NCI-H1048 (cell line): ENCODE measurements around the gene KIF12.
A peak's percentile ranks its signal among the peaks of the same experiment; 100 is the strongest.
"Not testable (repeated sequence)": the region's sequence is repeated elsewhere in the genome, so short reads cannot be mapped to it uniquely, and the experiment has no call there.

ENCODE experiments used
- DNase-seq: peaks from one replicate; lab custom pipeline; 2025; lab: John Stamatoyannopoulos, UW

Gene KIF12

GRCh38 chr9:114084282-114085073 lies 14.6 kb downstream of the KIF12 start:
- no peak for DNase-seq

GRCh38 chr9:114083666-114084065 lies 15.4 kb downstream of the KIF12 start:
- no peak for DNase-seq

DNA sequence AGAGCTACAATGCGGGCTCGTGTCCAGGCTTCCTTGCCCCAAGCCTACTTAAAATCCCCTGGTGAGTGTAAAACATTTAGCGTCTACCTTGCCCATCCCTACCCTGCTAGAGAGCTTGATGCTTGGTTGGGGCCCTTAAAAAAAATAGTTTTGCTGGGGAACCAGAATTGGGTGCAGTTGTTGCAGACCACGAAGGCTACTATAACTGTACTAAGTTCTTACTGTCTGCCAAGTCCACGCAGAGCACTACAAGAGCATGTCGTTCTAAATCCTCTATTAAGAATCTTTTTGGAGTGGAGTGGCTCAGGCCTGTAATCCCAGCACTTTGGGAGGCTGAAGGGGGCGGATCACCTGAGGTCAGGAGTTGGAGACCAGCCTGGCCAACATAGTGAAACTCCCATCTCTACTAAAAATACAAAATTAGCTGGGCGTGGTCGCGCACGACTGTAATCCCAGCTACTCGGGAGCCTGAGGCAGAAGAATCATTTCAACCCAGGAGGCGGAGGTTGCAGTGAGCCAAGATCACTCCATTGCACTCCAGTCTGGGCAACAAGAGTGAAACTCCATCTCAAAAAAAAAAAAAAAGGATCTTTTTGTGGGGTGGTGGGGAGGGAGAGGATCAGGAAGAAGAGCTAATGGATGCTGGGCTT lies 16.2 kb downstream of the KIF12 start:
- DNase-seq: not testable (repeated sequence)

- peak; percentile 79 for DNase-seq
Observed at GRCh38 chr9:114082017-114082762, 16.9 kb downstream of the KIF12 start.

GRCh38 chr9:114081441-114082016 lies 17.6 kb downstream of the KIF12 start:
- no peak for DNase-seq

GRCh38 chr9:114080773-114081440 lies 18.2 kb downstream of the KIF12 start:
- no peak for DNase-seq

- no peak for DNase-seq
Observed at GRCh38 chr9:114080195-114080772, 18.8 kb downstream of the KIF12 start.

DNA sequence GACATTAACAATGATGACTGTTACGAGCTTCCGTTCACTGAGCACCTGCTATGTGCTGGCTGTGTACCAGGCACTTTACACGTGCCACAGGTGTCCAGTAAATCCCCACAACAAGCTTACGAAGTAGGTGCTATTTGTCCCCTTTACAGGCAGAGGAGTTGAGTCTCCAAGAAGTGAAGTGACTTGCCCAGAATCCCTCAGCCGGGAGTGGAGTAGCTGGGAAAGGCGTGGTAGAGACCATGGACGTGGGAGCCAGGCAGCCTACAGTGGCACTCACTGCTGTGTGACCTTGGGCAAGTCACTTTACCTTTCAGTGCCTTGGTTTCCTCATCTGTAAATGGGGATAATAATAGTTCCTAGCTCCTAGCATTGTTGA lies 20.3 kb downstream of the KIF12 start:
- DNase-seq: no peak

DNA sequence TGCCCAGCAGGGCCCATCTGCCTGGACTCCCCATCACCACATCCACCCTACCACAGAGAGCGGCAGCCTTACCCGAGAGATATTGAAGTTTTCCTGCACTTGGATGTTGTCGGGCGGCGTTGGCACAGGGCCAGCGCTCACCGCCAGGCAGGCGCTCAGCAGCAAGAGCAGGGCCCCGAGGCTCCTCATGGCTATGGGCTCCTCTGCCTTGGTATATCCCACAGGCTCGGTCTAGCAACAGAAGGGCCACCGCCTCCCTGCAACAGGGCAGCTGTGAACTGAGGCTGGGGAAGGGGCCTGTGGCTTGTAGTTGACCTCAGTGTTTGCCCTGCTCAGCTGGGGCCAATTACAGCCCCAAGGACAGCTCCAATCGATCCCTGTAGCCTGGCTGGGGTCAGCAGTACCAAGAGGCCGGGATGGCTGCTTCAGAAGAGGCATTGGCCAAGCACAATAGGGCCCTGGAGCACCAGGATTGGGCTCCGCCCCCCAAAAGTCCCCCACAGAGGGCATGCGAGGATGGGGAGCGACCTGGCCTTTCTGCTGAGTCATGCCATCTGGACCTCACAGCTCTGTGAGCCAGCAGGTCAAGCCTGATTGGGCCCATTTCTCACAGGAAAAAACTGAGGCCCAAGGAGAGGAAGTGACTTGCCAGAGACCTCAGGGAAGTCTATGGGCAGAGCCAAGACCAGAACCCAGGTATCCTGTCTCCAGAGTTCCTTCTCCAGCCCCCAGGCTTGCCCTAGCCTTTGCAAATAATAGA lies 20.9 kb downstream of the KIF12 start, which contains the start of gene AMBP:
Gene AMBP (minus strand): TSS at position 280 of the 760 bp plus-strand sequence. CDS start 91 bp downstream, at position 189.
- DNase-seq: no peak

DNA sequence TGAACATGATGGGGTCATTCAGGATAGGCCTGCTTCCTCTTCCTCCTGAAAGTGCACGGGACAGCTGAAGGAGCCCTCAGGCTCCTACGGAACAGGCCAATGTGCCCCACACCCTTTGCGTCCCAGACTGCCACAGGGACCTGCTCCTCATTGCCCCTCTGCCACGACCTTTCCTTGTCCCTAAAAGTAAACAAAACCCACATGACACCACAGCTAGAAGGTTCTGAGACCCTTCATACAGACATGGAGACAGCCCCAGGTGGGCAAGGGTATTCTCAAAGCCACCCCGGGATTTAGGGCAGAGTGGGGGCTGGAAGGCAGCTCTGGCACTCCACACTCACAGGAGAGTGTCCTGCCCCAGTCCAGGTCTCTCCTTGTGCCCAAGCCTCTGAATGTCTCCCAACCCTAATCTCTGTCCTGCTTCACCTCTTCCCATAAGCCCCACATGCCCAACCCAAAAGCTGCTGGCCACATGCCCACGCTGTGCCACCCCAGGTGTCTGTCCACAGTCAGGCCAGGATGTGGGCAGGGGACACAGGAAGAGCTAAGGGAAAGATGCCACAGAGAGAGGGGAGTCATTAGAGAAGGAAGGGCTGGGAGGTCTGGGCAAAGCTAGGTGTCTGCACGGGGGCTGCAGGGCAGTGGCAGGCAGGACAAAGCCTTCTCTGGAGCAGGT lies 21.8 kb downstream of the KIF12 start:
- DNase-seq: no peak

DNA sequence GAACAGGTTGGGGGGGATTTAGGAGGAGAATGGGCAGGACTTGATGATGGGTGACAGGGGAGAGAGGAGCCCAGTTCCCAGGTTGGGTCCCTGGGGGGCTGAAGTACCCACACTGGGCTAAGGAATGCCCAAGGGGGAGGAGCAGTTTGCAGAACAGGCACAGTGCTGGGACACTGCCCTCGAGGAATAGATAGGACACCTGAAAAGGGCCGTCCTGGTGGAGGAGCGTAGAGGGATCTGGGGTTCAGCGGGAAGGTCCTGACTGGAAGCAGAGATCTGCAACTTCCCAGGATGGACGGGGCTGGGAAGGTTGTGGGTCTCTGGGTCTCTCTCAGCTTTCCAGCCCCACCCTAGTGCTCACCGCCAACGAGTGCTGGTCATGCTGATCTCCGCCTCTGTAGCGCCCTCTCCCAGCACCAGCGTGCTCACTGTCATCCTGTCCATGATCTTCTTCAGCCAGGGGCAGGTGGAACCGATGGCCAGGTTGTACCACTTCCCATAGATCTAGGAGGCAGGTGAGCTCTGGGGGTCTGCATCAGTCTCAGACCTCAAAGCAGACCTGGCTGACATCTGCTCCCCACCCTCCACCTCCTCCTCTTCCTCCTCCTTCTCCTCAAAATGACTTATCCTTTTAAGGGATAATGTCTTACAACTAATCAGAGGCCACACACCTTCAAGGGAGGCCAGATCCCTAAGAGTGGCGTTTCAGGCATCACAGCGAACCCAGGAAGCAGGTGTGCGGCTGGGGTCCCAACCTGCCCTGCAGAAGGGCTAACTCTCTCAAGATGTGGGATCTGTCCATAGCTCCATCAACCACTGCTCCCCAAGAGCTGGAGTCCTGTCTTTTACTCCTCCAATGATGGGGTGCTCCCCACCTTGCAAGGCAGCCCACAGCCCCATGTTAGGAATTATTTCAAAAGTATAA lies 22.6 kb downstream of the KIF12 start:
- no peak for DNase-seq

DNA sequence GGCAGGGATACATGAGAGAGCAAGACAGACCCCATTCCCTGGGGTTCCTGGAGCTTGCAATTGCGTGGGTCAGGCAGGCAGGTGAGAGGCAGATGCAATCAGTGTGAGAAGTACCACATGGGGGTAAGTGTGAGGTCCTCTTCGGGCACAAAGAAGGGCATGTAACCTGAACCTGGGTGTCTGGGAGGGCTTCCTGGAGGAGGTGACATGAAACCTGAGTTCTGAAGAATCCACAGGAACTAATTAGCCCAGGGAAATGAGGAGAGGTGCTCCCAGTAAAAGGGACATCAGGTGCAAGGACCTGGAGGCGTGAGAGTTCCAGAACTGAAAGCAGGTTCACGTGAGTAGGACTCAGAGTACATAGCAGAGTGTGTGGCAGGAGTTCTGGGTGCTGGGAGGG lies 23.5 kb downstream of the KIF12 start:
- DNase-seq: no peak

GRCh38 chr9:114072184-114073140 lies 26.6 kb downstream of the KIF12 start:
- DNase-seq: no peak

DNA sequence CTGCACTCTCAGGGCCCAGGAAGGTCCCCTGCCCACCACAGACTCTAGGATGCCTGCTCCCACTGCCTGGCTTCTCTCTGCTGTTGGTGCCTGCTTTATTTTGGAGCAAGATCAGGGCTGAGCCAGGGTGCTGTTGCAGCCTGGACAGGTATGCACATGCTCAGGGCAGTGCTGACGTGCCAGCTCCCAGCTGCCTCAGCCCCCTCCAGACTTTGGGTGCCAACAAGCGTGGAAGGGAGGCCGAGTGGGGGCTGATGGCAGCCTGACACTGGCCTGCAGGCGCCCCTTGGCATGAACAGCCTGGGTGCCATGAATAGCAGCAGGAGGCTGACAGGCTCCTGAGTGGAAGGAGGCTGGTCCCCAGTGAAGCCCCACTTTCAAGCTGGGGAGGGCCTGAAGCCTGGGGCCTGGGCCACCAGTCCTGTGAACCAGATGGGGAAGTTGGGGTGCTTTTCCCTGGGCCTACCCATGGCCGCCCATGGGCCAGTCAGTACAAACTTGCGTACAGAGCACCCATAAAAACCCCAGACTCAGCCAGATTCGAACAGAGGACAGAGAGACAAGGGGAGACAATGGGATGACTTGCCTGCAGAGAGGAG lies 27.8 kb downstream of the KIF12 start:
- no peak for DNase-seq

DNA sequence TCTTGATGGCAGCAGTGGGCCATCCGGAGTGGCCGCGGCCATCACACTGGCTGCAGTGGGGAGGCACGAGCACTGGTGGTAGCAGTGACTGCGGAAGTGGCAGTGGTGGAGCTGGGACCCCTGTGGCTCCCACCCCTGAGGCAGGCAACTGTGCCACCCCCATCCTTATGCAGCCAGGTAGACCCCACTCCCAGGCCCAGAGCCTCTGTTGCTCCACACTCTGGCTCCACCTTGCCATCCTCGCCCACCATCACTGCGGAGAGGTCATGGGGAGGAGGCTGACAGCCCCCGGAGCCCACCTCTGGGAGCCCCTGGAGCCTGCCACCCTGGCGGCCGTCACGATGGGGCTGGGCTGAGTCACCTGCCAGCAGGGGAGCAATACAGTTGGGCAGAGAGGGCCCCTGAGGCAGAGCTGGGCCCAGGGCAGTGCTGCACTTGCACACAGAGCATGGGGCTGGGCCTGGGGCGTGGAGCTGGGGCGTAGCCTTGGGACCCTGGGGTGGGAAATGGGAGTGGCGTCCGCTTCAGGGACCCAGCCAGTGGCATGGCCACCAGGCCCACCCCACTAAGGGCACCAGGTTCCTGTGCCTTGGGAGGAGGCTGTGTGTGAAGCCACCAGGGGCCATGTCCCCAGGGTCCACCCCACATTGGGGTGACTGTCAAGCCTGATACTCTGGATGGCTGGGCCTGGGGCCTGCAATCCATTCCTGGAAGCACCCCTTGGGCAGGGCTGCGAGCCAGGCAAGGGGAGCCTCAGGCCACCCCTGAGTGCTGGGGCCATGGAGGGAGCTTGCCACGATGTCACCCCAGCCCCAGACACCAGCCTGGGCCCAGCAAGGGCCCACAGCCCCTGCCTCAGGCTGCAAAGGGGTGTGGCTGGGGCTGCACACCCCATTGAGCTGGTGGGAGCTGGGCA lies 28.6 kb downstream of the KIF12 start:
- DNase-seq: no peak

DNA sequence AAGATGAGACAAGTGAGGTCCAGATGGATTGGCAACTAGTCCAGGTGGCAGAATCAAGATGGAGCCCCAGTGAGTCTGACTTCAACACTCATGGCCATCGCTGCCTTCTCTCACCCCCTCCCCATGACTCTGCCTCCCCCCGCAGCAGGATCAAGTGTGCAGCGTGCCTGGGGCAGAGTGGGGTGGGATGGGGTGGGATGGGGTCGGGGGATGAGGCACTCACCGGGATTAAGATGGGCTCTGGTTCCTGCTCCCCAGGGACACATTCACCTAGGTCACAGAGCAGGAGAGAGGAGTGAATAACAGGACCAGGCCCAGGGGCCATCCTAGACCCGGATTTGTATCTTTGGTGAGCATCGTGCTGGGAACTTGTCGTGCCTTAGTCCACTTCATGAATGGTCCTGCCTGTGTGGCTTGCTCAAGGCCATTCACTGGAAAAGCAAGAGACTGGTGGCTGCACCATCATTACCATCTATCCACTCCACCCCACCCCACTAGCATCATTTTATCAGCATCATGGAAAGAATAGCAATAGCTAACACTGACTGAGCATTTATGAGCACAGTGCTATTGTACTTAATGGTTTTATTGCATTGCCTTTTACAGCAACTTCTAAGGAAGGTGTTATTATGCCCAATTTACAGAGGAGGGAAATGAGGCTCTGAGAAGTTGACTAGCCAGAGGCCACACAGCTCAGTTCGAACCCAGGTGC lies 29.5 kb downstream of the KIF12 start:
- no peak for DNase-seq
